PC-9 (cell line): ENCODE data around the gene LARP4. TPM values are rescaled to one million over a fixed set of nuclear protein-coding genes. Genes with fewer than 3 reads are reported as not detected.
"Not testable (repeated sequence)": the region's sequence is repeated elsewhere in the genome, so short reads cannot be mapped to it uniquely, and the experiment has no call there.

Experiments used
- BruUV-seq: library from RNA; stranded (reverse); fragments of 400-500 nt; replicated peaks from 2 replicates; lab custom pipeline; 2021; lab: Mats Ljungman, UMichigan
- CTCF ChIA-PET: fragments of 300-600 bp; sonication (Branson Sonifier 250); formaldehyde crosslinking; loops from one replicate; lab custom pipeline; 2022; ENCODE audit warnings: antibody characterized with exemption; lab: Charles Lee
- POLR2A ChIA-PET: fragments of 300-600 bp; sonication (Branson Sonifier 250); formaldehyde crosslinking; loops from one replicate; lab custom pipeline; 2022; ENCODE audit warnings: antibody characterized with exemption; ENCODE audit not compliant: unreplicated experiment; lab: Charles Lee
- DNase-seq, 2 experiments: peaks; one replicate each; pipeline versions ENCODE4 v3.0.0 to v3.0.0-alpha.2; 2015 to 2022; ENCODE audit warnings: mixed read lengths in 1 of 2
- H2AFZ ChIP-seq: fragments of 200-600 bp; sonication (generic); 2 replicates; pipeline ENCODE4 v1.8.1; 2017; ENCODE audit warnings: antibody characterized with exemption
- H3F3A ChIP-seq: fragments of 200-600 bp; sonication (generic); 2 replicates; pipeline ENCODE4 v1.8.1; 2017; ENCODE audit warnings: antibody characterized with exemption, mild to moderate bottlenecking, low read depth; ENCODE audit not compliant: insufficient read depth
- H3K27ac ChIP-seq: fragments of 200-600 bp; sonication (generic); 2 replicates; pipeline ENCODE4 v1.6.1; 2016; ENCODE audit warnings: mixed run types
- H3K27me3 ChIP-seq: fragments of 200-600 bp; sonication (generic); 2 replicates; pipeline ENCODE4 v1.6.1; 2016; ENCODE audit warnings: low read depth, mixed run types; ENCODE audit not compliant: insufficient read depth
- H3K36me3 ChIP-seq: fragments of 200-600 bp; sonication (generic); 2 replicates; pipeline ENCODE4 v1.6.1; 2016; ENCODE audit warnings: low read depth, mixed run types
- H3K4me1 ChIP-seq: fragments of 200-600 bp; sonication (generic); replicated peaks from 2 replicates; pipeline ENCODE4 v1.6.1; 2016; ENCODE audit warnings: mixed run types; ENCODE audit not compliant: insufficient read depth
- H3K4me2 ChIP-seq: fragments of 200-600 bp; sonication (generic); 2 replicates; pipeline ENCODE4 v1.6.1; 2017; ENCODE audit warnings: mixed run types
- H3K4me3 ChIP-seq: fragments of 200-600 bp; sonication (generic); 2 replicates; pipeline ENCODE4 v1.6.1; 2016; ENCODE audit warnings: mixed run types
- H3K79me2 ChIP-seq: fragments of 200-600 bp; sonication (generic); 2 replicates; pipeline ENCODE4 v1.6.1; 2017; ENCODE audit warnings: low read depth, mixed run types
- H3K9me2 ChIP-seq: fragments of 200-600 bp; sonication (generic); 2 replicates; pipeline ENCODE4 v1.8.1; 2017; ENCODE audit warnings: mild to moderate bottlenecking; ENCODE audit not compliant: insufficient read depth
- H3K9me3 ChIP-seq: fragments of 200-600 bp; sonication (generic); 2 replicates; pipeline ENCODE4 v1.8.1; 2016; ENCODE audit warnings: low read depth; ENCODE audit not compliant: insufficient read depth
- H4K20me1 ChIP-seq: fragments of 200-600 bp; sonication (generic); 2 replicates; pipeline ENCODE4 v1.8.1; 2017; ENCODE audit not compliant: insufficient read depth
- CTCF ChIP-seq: fragments of 200-600 bp; sonication (generic); conservative IDR thresholded peaks from 2 replicates; pipeline ENCODE4 v1.6.1; 2017; ENCODE audit warnings: mixed run types, antibody characterized with exemption, mild to moderate bottlenecking, moderate library complexity
- EZH2 ChIP-seq: fragments of 200-600 bp; sonication (generic); IDR thresholded peaks from 2 replicates; pipeline ENCODE4 v1.8.0; 2017; ENCODE audit warnings: antibody characterized with exemption, low read depth
- intact Hi-C: fragments of 100-400 bp; cut with micrococcal nuclease; formaldehyde crosslinking; loops from one replicate; pipeline ENCODE4 v1.10.0; 2022; ENCODE audit not compliant: unreplicated experiment
- total RNA-seq: library from RNA; stranded (reverse); gene quantifications from 2 replicates; pipeline ENCODE4 v1.2.3, GENCODE V29; 2021

Gene LARP4
- total RNA-seq, 1 experiment from 2014 or later = 74.2 TPM

- ChIA-PET POLR2A (no interaction called here), CTCF (interaction anchor here (0.6 kb wide), 1 partner anchor 31 kb away, joined by 7 read pairs; no protein-coding TSS in a partner anchor)
- Histone ChIP-seq H2AFZ (no peak overlapping the region), H3K79me2 (no peaks in the 10 kb centered on the region), H3K36me3 (no peaks in the 10 kb centered on the region), H3K9me3 (no peaks in the 10 kb centered on the region), H3K4me1 (no peaks in the 10 kb centered on the region), H4K20me1 (no peaks in the 10 kb centered on the region), H3K4me2 (no peak overlapping the region), H3K4me3 (no peak overlapping the region), H3K27me3 (no peaks in the 10 kb centered on the region), H3F3A (no peaks in the 10 kb centered on the region), H3K9me2 (no peaks in the 10 kb centered on the region), H3K27ac (no peak overlapping the region)
- intact Hi-C loops = no loop called here
- BruUV-seq = no TSS peak
- no peak for TF ChIP-seq CTCF
- no peak for TF ChIP-seq EZH2
- DNase-seq = no peak
Observed at GRCh38 chr12:50380761-50381325, 19.8 kb upstream of the LARP4 start.

- intact Hi-C loops = no loop called here
Observed at GRCh38 chr12:50387487-50387886, 13.2 kb upstream of the LARP4 start.

GRCh38 chr12:50387972-50388478 is 12.7 kb upstream of the LARP4 start:
- peaks cover 19% of the 10 kb centered on the region for H3F3A ChIP-seq
- no peak overlapping the region for H3K4me3 ChIP-seq
- no peak for TF ChIP-seq CTCF
- no peak for TF ChIP-seq EZH2
- H3K4me1 ChIP-seq = peaks cover 24% of the 10 kb centered on the region
- no peak overlapping the region for H2AFZ ChIP-seq
- ChIA-PET POLR2A (interaction anchor here (0.6 kb wide), 2 partner anchors 620 to 882 kb away, joined by 3 read pairs; no protein-coding TSS in a partner anchor), CTCF (no interaction called here)
- no peak overlapping the region for H3K27ac ChIP-seq
- no peaks in the 10 kb centered on the region for H3K9me2 ChIP-seq
- H4K20me1 ChIP-seq = no peaks in the 10 kb centered on the region
- H3K4me2 ChIP-seq = no peak overlapping the region
- H3K36me3 ChIP-seq = no peaks in the 10 kb centered on the region
- no peaks in the 10 kb centered on the region for H3K27me3 ChIP-seq
- intact Hi-C loops = no loop called here
- H3K79me2 ChIP-seq = no peaks in the 10 kb centered on the region
- no TSS peak for BruUV-seq
- H3K9me3 ChIP-seq = no peaks in the 10 kb centered on the region
- no peak for DNase-seq

More at GRCh38 chr12:50387487-50387886, 13.2 kb upstream of the LARP4 start:
- no peaks in the 10 kb centered on the region for H3K27me3 ChIP-seq
- no peaks in the 10 kb centered on the region for H3K9me2 ChIP-seq
- H3K9me3 ChIP-seq = no peaks in the 10 kb centered on the region
- no peak overlapping the region for H3K4me3 ChIP-seq
- H2AFZ ChIP-seq = no peak overlapping the region
- TF ChIP-seq CTCF = no peak
- TF ChIP-seq EZH2 = no peak
- peaks cover 24% of the 10 kb centered on the region for H3K4me1 ChIP-seq
- ChIA-PET CTCF (no interaction called here), POLR2A (interaction anchor here (0.6 kb wide), 1 partner anchor 620 kb away, joined by 3 read pairs; no protein-coding TSS in a partner anchor)
- H3K27ac ChIP-seq = no peak overlapping the region
- H4K20me1 ChIP-seq = no peaks in the 10 kb centered on the region
- DNase-seq = no peak
- no peak overlapping the region for H3K4me2 ChIP-seq
- BruUV-seq = no TSS peak
- no peaks in the 10 kb centered on the region for H3K79me2 ChIP-seq
- H3F3A ChIP-seq = peaks cover 19% of the 10 kb centered on the region
- no peaks in the 10 kb centered on the region for H3K36me3 ChIP-seq

GRCh38 chr12:50388793-50389192 is 11.9 kb upstream of the LARP4 start:
- H3K4me2 ChIP-seq, H3K79me2 ChIP-seq, CTCF ChIA-PET, H3K27ac ChIP-seq, H3K27me3 ChIP-seq, DNase-seq, BruUV-seq, intact Hi-C loops, H3K9me3 ChIP-seq, POLR2A ChIA-PET, H3K9me2 ChIP-seq, H2AFZ ChIP-seq, H3K4me3 ChIP-seq, H4K20me1 ChIP-seq, H3K36me3 ChIP-seq: not testable (repeated sequence)
- H3K4me1 ChIP-seq = peaks cover 24% of the 10 kb centered on the region
- peaks cover 19% of the 10 kb centered on the region for H3F3A ChIP-seq
